HepG2 (cell line): ENCODE results near the gene C2orf81. TPM values are rescaled to one million over a fixed set of nuclear protein-coding genes. Genes with fewer than 3 reads are reported as not detected.
A peak's percentile ranks its signal among the peaks of the same experiment; 100 is the strongest.

Experiments
- ATF1 ChIP-seq: IDR thresholded peaks from 2 replicates; pipeline ENCODE4 v1.6.1; 2016; ENCODE audit warnings: mild to moderate bottlenecking, control low read depth
- ATF7 ChIP-seq, 2 experiments: fragments of 450-650 bp in 1 of 2; sonication (generic) in 1 of 2; formaldehyde crosslinking in 1 of 2; IDR thresholded peaks; 2 replicates each; pipeline versions ENCODE4 v1.4.0 to v1.6.1; 2016 to 2020; ENCODE audit warnings: antibody characterized with exemption in 1 of 2, mild to moderate bottlenecking in 1 of 2, missing genetic modification reagents in 1 of 2
- CREBL2 ChIP-seq: sonication (generic); formaldehyde crosslinking; IDR thresholded peaks from 2 replicates; pipeline ENCODE4 v1.8.1; 2023; ENCODE audit warnings: missing genetic modification reagents, mild to moderate bottlenecking, borderline replicate concordance
- MBNL3 ChIP-seq: fragments of 250-450 bp; sonication (Bioruptor Pico); conservative IDR thresholded peaks from 2 replicates; pipeline ENCODE4 v1.8.0; 2022; ENCODE audit warnings: mild to moderate bottlenecking, inconsistent platforms
- NCOR1 ChIP-seq: fragments of 200-600 bp; sonication (generic); IDR thresholded peaks from 2 replicates; pipeline ENCODE4 v1.7.0; 2017; ENCODE audit warnings: antibody characterized with exemption, low read length, borderline replicate concordance
- SP5 ChIP-seq: IDR thresholded peaks from 2 replicates; pipeline ENCODE4 v1.6.1; 2016; ENCODE audit warnings: low read depth, borderline replicate concordance
- SYNCRIP ChIP-seq: fragments of 200-400 bp; formaldehyde crosslinking; IDR thresholded peaks from 2 replicates; pipeline ENCODE4 v1.6.1; 2018; ENCODE audit warnings: mild to moderate bottlenecking, low read depth, low read length; ENCODE audit not compliant: insufficient read depth
- ZKSCAN8 ChIP-seq: IDR thresholded peaks from 2 replicates; pipeline ENCODE4 v1.6.1; 2016; ENCODE audit warnings: borderline replicate concordance, missing genetic modification reagents, missing compliant biosample characterization
- ZNF230 ChIP-seq: sonication (generic); formaldehyde crosslinking; IDR thresholded peaks from 2 replicates; pipeline ENCODE4 v1.4.0; 2020; ENCODE audit warnings: mild to moderate bottlenecking, missing genetic modification reagents
- ZNF253 ChIP-seq: sonication (generic); formaldehyde crosslinking; IDR thresholded peaks from 2 replicates; pipeline ENCODE4 v1.8.0; 2022; ENCODE audit warnings: mild to moderate bottlenecking, missing genetic modification reagents, borderline replicate concordance
- ZNF619 ChIP-seq: sonication (generic); formaldehyde crosslinking; IDR thresholded peaks from 2 replicates; pipeline ENCODE4 v1.4.0; 2020; ENCODE audit warnings: mild to moderate bottlenecking, missing genetic modification reagents
- ZNF800 ChIP-seq: sonication (generic); formaldehyde crosslinking; IDR thresholded peaks from 2 replicates; pipeline ENCODE4 v1.4.0; 2020; ENCODE audit warnings: missing genetic modification reagents
- polyA plus RNA-seq, 8 experiments: library from polyadenylated mRNA; depleted of rRNA in 3 of 8; stranded (reverse) in 7 of 8; unstranded in 1 of 8; fragments of >200 nt; fragmentation: Illumina TruSeq in 4 of 8; extraction: Trizol in 4 of 8; gene quantifications; 2 replicates each; pipeline versions ENCODE4 v1.2.1 to v1.2.3, GENCODE V29; 2011 to 2016; ENCODE audit warnings: low read depth in 4 of 8, missing spikeins in 1 of 8, mixed read lengths in 1 of 8; ENCODE audit not compliant: insufficient read depth in 1 of 8
- total RNA-seq, 5 experiments: library from RNA; depleted of rRNA; stranded (reverse); fragments of >200 nt; fragmentation: Illumina TruSeq; extraction: Trizol; gene quantifications; 2 replicates each; pipeline ENCODE4 v1.2.3, GENCODE V29; 2016; ENCODE audit warnings: low read depth in 1 of 5
- TF ChIP-seq, protein P1 (sequence below): sonication (generic); formaldehyde crosslinking; IDR thresholded peaks from one replicate; pipeline ENCODE4 v1.5.1; 2020; ENCODE audit warnings: mild to moderate bottlenecking, missing genetic modification reagents; ENCODE audit errors: not compliant biosample characterization
- TF ChIP-seq, protein P2 (sequence below): sonication (generic); formaldehyde crosslinking; IDR thresholded peaks from 2 replicates; pipeline ENCODE4 v1.4.0; 2020; ENCODE audit warnings: missing genetic modification reagents
- TF ChIP-seq, protein P3 (sequence below): sonication (generic); formaldehyde crosslinking; IDR thresholded peaks from 2 replicates; pipeline ENCODE4 v1.4.0; 2020; ENCODE audit warnings: missing genetic modification reagents, mild to moderate bottlenecking, borderline replicate concordance

Gene C2orf81
- total and polyA plus RNA-seq, 2 of the 13 experiments (the other 11 are each of a cell fraction or from before 2014, with no cell fraction given) = 0.15 to 0.17 TPM

- TF ChIP-seq MBNL3 (no peak), ZNF619 (no peak), SYNCRIP (no peak), ATF1 (CRISPR knock-in tag) (no peak), SP5 (CRISPR knock-in tag) (no peak), ZKSCAN8 (CRISPR knock-in tag) (no peak), ZNF230 (CRISPR knock-in tag) (no peak), ATF7 (IDR thresholded peaks at IDR 0.05) (no peak), ATF7 (CRISPR knock-in tag; IDR thresholded peaks at IDR 0.05) (no peak), ZNF253 (CRISPR knock-in tag) (no peak), CREBL2 (CRISPR knock-in tag) (no peak), NCOR1 (no peak), ZNF800 (CRISPR knock-in tag) (no peak)
- TF ChIP-seq, protein P1, sequence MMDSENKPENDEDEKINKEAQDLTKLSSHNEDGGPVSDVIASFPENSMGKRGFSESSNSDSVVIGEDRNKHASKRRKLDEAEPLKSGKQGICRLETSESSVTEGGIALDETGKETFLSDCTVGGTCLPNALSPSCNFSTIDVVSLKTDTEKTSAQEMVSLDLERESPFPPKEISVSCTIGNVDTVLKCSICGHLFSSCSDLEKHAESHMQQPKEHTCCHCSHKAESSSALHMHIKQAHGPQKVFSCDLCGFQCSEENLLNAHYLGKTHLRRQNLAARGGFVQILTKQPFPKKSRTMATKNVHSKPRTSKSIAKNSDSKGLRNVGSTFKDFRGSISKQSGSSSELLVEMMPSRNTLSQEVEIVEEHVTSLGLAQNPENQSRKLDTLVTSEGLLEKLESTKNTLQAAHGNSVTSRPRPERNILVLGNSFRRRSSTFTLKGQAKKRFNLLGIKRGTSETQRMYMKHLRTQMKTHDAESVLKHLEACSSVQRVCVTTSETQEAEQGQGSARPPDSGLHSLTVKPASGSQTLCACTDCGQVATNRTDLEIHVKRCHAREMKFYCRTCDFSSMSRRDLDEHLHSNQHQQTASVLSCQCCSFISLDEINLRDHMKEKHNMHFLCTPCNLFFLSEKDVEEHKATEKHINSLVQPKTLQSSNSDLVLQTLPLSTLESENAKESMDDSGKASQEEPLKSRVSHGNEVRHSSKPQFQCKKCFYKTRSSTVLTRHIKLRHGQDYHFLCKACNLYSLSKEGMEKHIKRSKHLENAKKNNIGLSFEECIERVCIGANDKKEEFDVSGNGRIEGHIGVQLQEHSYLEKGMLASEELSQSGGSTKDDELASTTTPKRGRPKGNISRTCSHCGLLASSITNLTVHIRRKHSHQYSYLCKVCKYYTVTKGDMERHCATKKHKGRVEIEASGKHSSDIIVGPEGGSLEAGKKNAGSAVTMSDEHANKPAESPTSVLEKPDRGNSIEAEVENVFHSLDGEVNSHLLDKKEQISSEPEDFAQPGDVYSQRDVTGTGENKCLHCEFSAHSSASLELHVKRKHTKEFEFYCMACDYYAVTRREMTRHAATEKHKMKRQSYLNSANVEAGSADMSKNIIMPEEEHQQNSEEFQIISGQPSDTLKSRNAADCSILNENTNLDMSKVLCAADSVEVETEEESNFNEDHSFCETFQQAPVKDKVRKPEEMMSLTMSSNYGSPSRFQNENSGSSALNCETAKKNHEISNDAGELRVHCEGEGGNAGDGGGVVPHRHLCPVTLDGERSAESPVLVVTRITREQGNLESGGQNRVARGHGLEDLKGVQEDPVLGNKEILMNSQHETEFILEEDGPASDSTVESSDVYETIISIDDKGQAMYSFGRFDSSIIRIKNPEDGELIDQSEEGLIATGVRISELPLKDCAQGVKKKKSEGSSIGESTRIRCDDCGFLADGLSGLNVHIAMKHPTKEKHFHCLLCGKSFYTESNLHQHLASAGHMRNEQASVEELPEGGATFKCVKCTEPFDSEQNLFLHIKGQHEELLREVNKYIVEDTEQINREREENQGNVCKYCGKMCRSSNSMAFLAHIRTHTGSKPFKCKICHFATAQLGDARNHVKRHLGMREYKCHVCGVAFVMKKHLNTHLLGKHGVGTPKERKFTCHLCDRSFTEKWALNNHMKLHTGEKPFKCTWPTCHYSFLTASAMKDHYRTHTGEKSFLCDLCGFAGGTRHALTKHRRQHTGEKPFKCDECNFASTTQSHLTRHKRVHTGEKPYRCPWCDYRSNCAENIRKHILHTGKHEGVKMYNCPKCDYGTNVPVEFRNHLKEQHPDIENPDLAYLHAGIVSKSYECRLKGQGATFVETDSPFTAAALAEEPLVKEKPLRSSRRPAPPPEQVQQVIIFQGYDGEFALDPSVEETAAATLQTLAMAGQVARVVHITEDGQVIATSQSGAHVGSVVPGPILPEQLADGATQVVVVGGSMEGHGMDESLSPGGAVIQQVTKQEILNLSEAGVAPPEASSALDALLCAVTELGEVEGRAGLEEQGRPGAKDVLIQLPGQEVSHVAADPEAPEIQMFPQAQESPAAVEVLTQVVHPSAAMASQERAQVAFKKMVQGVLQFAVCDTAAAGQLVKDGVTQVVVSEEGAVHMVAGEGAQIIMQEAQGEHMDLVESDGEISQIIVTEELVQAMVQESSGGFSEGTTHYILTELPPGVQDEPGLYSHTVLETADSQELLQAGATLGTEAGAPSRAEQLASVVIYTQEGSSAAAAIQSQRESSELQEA (CRISPR knock-in tag) = peak; percentile 22
- TF ChIP-seq, protein P2, sequence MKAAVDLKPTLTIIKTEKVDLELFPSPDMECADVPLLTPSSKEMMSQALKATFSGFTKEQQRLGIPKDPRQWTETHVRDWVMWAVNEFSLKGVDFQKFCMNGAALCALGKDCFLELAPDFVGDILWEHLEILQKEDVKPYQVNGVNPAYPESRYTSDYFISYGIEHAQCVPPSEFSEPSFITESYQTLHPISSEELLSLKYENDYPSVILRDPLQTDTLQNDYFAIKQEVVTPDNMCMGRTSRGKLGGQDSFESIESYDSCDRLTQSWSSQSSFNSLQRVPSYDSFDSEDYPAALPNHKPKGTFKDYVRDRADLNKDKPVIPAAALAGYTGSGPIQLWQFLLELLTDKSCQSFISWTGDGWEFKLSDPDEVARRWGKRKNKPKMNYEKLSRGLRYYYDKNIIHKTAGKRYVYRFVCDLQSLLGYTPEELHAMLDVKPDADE (CRISPR knock-in tag) = no peak
- TF ChIP-seq, protein P3, sequence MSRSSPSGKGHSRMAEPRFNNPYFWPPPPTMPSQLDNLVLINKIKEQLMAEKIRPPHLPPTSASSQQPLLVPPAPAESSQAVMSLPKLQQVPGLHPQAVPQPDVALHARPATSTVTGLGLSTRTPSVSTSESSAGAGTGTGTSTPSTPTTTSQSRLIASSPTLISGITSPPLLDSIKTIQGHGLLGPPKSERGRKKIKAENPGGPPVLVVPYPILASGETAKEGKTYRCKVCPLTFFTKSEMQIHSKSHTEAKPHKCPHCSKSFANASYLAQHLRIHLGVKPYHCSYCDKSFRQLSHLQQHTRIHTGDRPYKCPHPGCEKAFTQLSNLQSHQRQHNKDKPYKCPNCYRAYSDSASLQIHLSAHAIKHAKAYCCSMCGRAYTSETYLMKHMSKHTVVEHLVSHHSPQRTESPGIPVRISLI (CRISPR knock-in tag) = no peak
Observed at GRCh38 chr2:74461187-74462053, 40.0 kb upstream of the C2orf81 start (continued).
